Hepatocyte (in vitro differentiated cells): ENCODE data around the gene SCRN2.
A peak's percentile ranks its signal among the peaks of the same experiment; 100 is the strongest.

Experiments used
- EZH2phosphoT487 ChIP-seq: fragments of 200-600 bp; sonication (generic); IDR thresholded peaks from one replicate; pipeline ENCODE4 v1.6.1; 2018; ENCODE audit warnings: antibody characterized with exemption, mild to moderate bottlenecking, low read depth, moderate library complexity; ENCODE audit not compliant: unreplicated experiment, severe bottlenecking
- TF ChIP-seq, protein P1 (sequence below): fragments of 200-600 bp; sonication (generic); IDR thresholded peaks from 2 replicates; pipeline ENCODE4 v1.5.1; 2016; ENCODE audit warnings: antibody characterized with exemption, mild to moderate bottlenecking; ENCODE audit not compliant: poor library complexity

DNA sequence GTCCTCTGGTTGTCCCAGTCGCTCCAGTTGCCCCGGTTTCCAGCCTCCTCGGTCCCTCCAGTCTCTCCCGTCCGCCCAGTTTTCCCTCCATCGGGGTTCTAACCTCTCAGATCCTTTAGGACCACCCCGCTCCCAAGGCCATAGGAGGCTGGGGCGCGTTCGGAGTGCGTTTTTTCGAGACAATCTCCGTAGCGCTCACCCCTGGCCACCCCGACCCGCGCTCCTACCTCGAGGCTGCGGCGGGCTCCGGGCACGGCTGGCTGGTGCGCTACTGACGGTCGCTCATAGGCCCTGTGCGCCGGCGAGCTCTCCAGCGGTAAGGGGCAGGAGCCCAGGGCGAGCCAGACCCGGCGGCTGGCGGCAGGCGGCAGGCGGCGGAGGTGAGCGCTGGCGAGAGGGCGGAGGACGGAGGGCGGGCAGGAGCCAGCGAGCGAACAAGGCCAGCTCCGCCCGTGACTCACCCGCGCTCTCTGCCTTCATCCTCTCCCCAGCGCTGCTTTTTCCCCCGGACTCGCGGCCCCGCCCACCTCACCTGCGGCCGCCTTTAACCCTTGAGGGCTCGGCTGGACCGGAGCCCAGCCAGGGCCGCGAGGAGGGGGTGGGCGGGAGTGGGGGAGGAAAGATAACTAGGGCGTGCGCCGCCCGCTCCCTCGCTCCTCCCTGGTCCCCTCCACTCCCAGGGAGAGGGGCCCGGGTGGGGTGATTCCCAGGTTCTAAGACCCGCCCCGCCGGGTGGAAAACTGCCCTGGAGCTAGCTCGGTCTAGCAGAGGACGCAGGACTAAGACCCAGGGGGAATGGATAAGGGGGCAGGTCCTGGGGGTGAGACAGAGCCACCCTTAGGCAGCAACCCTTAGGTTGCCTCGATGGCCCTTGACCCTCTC, 9.9 kb upstream of the SCRN2 start, which contains the start of gene SP6:
- no peak for TF ChIP-seq EZH2phosphoT487
- TF ChIP-seq, protein P1, sequence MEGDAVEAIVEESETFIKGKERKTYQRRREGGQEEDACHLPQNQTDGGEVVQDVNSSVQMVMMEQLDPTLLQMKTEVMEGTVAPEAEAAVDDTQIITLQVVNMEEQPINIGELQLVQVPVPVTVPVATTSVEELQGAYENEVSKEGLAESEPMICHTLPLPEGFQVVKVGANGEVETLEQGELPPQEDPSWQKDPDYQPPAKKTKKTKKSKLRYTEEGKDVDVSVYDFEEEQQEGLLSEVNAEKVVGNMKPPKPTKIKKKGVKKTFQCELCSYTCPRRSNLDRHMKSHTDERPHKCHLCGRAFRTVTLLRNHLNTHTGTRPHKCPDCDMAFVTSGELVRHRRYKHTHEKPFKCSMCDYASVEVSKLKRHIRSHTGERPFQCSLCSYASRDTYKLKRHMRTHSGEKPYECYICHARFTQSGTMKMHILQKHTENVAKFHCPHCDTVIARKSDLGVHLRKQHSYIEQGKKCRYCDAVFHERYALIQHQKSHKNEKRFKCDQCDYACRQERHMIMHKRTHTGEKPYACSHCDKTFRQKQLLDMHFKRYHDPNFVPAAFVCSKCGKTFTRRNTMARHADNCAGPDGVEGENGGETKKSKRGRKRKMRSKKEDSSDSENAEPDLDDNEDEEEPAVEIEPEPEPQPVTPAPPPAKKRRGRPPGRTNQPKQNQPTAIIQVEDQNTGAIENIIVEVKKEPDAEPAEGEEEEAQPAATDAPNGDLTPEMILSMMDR = peak; percentile 37
